ENCODE data around the gene ERBB4. TPM values are rescaled to one million over a fixed set of nuclear protein-coding genes. Genes with fewer than 3 reads are reported as not detected.

Gene ERBB4
- total RNA-seq: 10.2 and 11.0 TPM in 2 replicates
- long read RNA-seq, partial matches to known transcripts: 0 of 2 reads
- long read RNA-seq, other reads (novel, unspliced or antisense): 2 of 2 reads

- Mint-ChIP-seq H3K4me1 (peaks cover 28% of the 10 kb centered on the region), H3K4me3 (peak within 1 kb of the TSS; percentile 99)
- no peak for TF ChIP-seq CTCF (conservative IDR thresholded peaks at IDR 0.05)
These were observed at the start of gene ERBB4 for GRCh38 chr2:212538305-212539071. Gene ERBB4 (minus strand): TSS chr2:212538802. CDS start chr2:212538530, 272 bp downstream.

DNA sequence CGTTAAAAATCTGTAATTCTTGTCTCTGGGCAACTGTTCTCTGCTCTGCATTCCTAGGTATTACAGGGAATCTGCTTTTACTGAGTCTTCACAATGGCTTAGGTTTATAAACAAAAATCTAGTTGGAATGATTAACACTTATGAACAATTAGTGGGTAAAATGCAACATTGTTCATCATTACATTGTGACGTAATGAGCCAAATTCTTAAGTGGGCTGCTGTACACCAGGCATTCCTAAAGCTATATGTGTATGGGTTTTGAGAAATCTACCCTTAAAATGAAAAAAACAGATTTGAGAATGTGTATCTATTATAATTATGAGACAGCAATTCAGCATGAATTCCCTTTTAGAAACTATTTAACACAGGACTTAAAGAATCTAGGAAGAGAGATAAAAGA, 41.5 kb upstream of the ERBB4 start:
- TF ChIP-seq CTCF (conservative IDR thresholded peaks at IDR 0.05): no peak
- no peaks in the 10 kb centered on the region for H3K4me1 Mint-ChIP-seq
- H3K4me3 Mint-ChIP-seq: no peak overlapping the region
- H3K9me3 Mint-ChIP-seq: peaks cover 19% of the 10 kb centered on the region
- no peaks in the 10 kb centered on the region for H3K27me3 Mint-ChIP-seq (ENCODE audit: low read depth)
- peaks cover 4% of the 10 kb centered on the region for H3K36me3 Mint-ChIP-seq (ENCODE audit: low read depth)
- H3K27ac Mint-ChIP-seq (ENCODE audit: unreplicated experiment): no peak overlapping the region
- DNase-seq (ENCODE audit: low read depth, low spot score): no peak

More at GRCh38 chr2:212538305-212539071, at the start of gene ERBB4:
- DNase-seq (ENCODE audit: low read depth, low spot score): peak; percentile 9
- Mint-ChIP-seq H3K27ac (ENCODE audit: unreplicated experiment) (peak within 1 kb of the TSS; percentile 81), H3K36me3 (ENCODE audit: low read depth) (no peaks in the 10 kb centered on the region), H3K27me3 (ENCODE audit: low read depth) (peaks cover 50% of the 10 kb centered on the region), H3K9me3 (no peaks in the 10 kb centered on the region)

DNA sequence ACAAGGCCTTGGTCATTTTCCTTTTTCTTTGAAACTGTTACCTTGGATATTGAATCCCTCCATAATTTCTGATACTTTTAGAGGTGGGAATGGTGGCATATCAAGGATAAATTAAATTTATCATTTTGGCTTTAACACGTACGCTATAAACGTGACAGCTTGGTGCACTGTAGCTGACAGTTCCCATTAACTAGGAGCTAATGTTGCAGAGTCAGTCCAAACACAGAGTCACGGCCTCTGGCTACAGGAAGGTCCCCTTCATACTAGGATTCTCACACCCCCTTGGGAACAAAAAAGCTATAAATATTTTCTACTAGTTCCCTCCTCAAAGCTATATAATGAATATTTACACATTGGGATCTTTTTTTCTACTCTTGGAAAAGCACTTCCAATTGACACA, 17.7 kb upstream of the ERBB4 start:
- H3K27me3 Mint-ChIP-seq (ENCODE audit: low read depth): no peaks in the 10 kb centered on the region
- no peaks in the 10 kb centered on the region for H3K36me3 Mint-ChIP-seq (ENCODE audit: low read depth)

GRCh38 chr2:212554233-212554632, 15.6 kb upstream of the ERBB4 start:
- no peak for TF ChIP-seq CTCF (conservative IDR thresholded peaks at IDR 0.05)
- Mint-ChIP-seq H3K36me3 (ENCODE audit: low read depth) (no peaks in the 10 kb centered on the region), H3K4me3 (no peak overlapping the region), H3K27ac (ENCODE audit: unreplicated experiment) (peak overlapping the region; percentile 20), H3K27me3 (ENCODE audit: low read depth) (no peaks in the 10 kb centered on the region), H3K4me1 (peaks cover 10% of the 10 kb centered on the region), H3K9me3 (peaks cover 11% of the 10 kb centered on the region)
- DNase-seq (ENCODE audit: low read depth, low spot score): no peak

More for the DNA sequence above, 17.7 kb upstream of the ERBB4 start:
- no peak overlapping the region for H3K27ac Mint-ChIP-seq (ENCODE audit: unreplicated experiment)
- H3K9me3 Mint-ChIP-seq: peaks cover 11% of the 10 kb centered on the region
- TF ChIP-seq CTCF (conservative IDR thresholded peaks at IDR 0.05): no peak
- no peak for DNase-seq (ENCODE audit: low read depth, low spot score)
- H3K4me1 Mint-ChIP-seq: no peaks in the 10 kb centered on the region
- no peak overlapping the region for H3K4me3 Mint-ChIP-seq

DNA sequence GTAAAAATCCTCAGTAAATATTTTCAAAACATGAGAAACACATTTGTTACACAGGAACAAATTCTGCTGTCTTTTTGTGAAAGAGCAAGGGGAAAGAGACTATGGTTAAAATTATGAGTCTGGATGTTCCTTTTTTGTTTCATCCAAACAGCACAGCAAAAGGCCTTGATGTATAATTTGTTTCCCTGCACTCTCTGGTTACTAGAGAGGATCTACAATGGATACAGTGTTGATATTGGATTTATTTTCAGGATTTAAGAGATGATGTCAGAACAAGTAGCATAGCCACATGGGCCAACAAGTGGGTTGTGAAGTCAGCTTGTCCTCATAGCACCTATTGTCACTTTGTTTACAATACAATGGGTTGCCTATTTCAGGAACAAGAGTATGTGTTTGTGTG, 11.3 kb upstream of the ERBB4 start:
- Mint-ChIP-seq H3K27ac (ENCODE audit: unreplicated experiment) (peak overlapping the region; percentile 87), H3K4me3 (peak overlapping the region; percentile 41), H3K4me1 (peaks cover 26% of the 10 kb centered on the region), H3K27me3 (ENCODE audit: low read depth) (no peaks in the 10 kb centered on the region), H3K9me3 (peaks cover 11% of the 10 kb centered on the region), H3K36me3 (ENCODE audit: low read depth) (no peaks in the 10 kb centered on the region)
- no peak for DNase-seq (ENCODE audit: low read depth, low spot score)
- no peak for TF ChIP-seq CTCF (conservative IDR thresholded peaks at IDR 0.05)
